GM12891 (cell line): ENCODE data around the gene KLK3.

Source experiments
- POLR2A ChIP-seq: IDR thresholded peaks from 2 replicates; pipeline ENCODE4 v1.6.1; 2011; ENCODE audit warnings: low read depth, low read length, control low read depth
- POLR2AphosphoS5 ChIP-seq: IDR thresholded peaks from 2 replicates; pipeline ENCODE4 v1.6.1; 2011; ENCODE audit warnings: low read depth, low read length, control low read depth
- POU2F2 ChIP-seq: IDR thresholded peaks from 2 replicates; pipeline ENCODE4 v1.6.1; 2011; ENCODE audit warnings: low read depth, mild to moderate bottlenecking, control low read depth, low read length, moderate library complexity
- TAF1 ChIP-seq: IDR thresholded peaks from 2 replicates; pipeline ENCODE4 v1.6.1; 2011; ENCODE audit warnings: low read depth, low read length, control low read depth

- TF ChIP-seq POLR2AphosphoS5 (no peak), POLR2A (no peak), POU2F2 (no peak), TAF1 (no peak)
Observed at GRCh38 chr19:50876456-50876855, 21.7 kb downstream of the KLK3 start.
